Prostate gland (tissue), 2 donors: ENCODE data around the gene ABCA1. TPM values are rescaled to one million over a fixed set of nuclear protein-coding genes. Genes with fewer than 3 reads are reported as not detected.
"Not testable (repeated sequence)": the region's sequence is repeated elsewhere in the genome, so short reads cannot be mapped to it uniquely, and the experiment has no call there.

Experiments
- DNase-seq: peaks from one replicate; pipeline ENCODE4 v3.0.0-alpha.2; 2019; ENCODE audit warnings: low spot score
- H3K27ac ChIP-seq, 2 donors: fragments of 200-600 bp; sonication (generic); 2 replicates each; pipeline ENCODE4 v1.5.1; 2017 to 2019
- H3K27me3 ChIP-seq: fragments of 200-600 bp; sonication (generic); replicated peaks from 2 replicates; pipeline ENCODE4 v1.5.1; 2019; ENCODE audit not compliant: insufficient read depth
- H3K36me3 ChIP-seq, 2 donors: fragments of 200-600 bp; sonication (generic); 1 replicate in 1 of 2; 2 replicates in 1 of 2; pipeline versions ENCODE4 v1.5.1 to v1.8.1; 2017 to 2019
- H3K4me1 ChIP-seq: fragments of 200-600 bp; sonication (generic); replicated peaks from 2 replicates; pipeline ENCODE4 v1.5.1; 2019
- H3K4me3 ChIP-seq, 2 donors: fragments of 200-600 bp; sonication (generic); 2 replicates each; pipeline ENCODE4 v1.5.1; 2017 to 2019
- H3K9me3 ChIP-seq: fragments of 200-600 bp; sonication (generic); 2 replicates; pipeline ENCODE4 v1.5.1; 2017
- POLR2A ChIP-seq: fragments of 450-650 bp; IDR thresholded peaks from one replicate; pipeline ENCODE4 v1.6.1; 2016; ENCODE audit warnings: antibody characterized with exemption, mild to moderate bottlenecking
- POLR2AphosphoS5 ChIP-seq: sonication (generic); formaldehyde crosslinking; IDR thresholded peaks from one replicate; pipeline ENCODE4 v1.6.1; 2017; ENCODE audit warnings: antibody characterized with exemption
- WGBS: methylation state at CpG from one replicate; pipeline ENCODE4 v1.1.5; 2018; 5-methylcytosine and 5-hydroxymethylcytosine counted together
- intact Hi-C: fragments of 100-400 bp; cut with DNase I; formaldehyde crosslinking; loops from one replicate; pipeline ENCODE4 v1.14.2; 2022
- total RNA-seq, 2 donors: library from RNA; depleted of rRNA; stranded (reverse); fragments of >200 nt; gene quantifications; one replicate each; pipeline ENCODE4 v1.1.0, GENCODE V29; 2016
- TF ChIP-seq, protein P1 (sequence below), 4 experiments: fragments of 200-600 bp in 2 of 4; fragments of 450-650 bp in 2 of 4; sonication (generic) in 2 of 4; IDR thresholded peaks; 1 replicate in 3 of 4; 2 replicates in 1 of 4; pipeline ENCODE4 v1.5.1; 2016 to 2019; ENCODE audit warnings: antibody characterized with exemption in 4 of 4, mild to moderate bottlenecking in 2 of 4, moderate library complexity in 2 of 4

ABCA1 gene
- total RNA-seq, 2 donors from 2014 or later = 11.0 to 63.7 TPM

DNA sequence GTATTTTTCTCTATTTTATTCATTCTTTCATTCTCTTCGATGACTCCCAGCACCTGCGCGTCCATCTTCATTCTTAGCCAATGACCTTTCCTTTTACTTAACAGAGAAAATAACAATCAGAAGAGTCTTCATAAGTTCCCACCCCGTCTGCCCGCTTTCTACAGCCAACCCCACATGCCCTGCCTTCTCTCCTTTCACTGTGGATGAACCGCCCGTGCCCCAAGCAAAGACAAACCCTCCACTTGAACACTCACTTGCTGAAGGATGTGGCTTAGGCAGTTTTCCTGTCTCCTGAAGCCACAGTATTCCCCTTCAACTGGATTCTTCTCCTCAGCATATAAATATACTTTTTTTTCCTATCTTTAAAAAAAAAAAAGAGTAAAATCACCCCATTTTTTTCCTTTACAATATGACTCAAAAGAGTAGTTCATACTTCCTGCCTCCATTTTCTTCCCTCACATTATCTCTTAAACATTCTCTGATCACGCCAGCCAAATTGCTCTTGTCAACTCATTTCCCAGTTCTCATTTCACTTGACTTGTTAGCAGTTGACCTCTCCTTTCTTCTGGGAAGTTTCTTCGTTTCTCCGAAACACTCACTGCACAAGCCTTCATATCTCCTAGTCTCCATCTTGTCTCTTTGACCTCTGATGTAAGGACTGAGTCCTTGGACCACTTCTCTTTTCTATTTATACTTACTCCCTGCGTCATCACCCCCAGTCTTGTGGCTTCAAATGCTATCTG is 153.0 kb downstream of the ABCA1 start:
- no peaks in the 10 kb centered on the region for H3K36me3 ChIP-seq
- WGBS = 94% methylated on average over 11 of the region's 11 CpGs
- no peak overlapping the region for H3K4me3 ChIP-seq
- DNase-seq = no peak
- no peak for TF ChIP-seq POLR2AphosphoS5
- TF ChIP-seq POLR2A = no peak
- TF ChIP-seq, protein P1, sequence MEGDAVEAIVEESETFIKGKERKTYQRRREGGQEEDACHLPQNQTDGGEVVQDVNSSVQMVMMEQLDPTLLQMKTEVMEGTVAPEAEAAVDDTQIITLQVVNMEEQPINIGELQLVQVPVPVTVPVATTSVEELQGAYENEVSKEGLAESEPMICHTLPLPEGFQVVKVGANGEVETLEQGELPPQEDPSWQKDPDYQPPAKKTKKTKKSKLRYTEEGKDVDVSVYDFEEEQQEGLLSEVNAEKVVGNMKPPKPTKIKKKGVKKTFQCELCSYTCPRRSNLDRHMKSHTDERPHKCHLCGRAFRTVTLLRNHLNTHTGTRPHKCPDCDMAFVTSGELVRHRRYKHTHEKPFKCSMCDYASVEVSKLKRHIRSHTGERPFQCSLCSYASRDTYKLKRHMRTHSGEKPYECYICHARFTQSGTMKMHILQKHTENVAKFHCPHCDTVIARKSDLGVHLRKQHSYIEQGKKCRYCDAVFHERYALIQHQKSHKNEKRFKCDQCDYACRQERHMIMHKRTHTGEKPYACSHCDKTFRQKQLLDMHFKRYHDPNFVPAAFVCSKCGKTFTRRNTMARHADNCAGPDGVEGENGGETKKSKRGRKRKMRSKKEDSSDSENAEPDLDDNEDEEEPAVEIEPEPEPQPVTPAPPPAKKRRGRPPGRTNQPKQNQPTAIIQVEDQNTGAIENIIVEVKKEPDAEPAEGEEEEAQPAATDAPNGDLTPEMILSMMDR (IDR thresholded peaks at IDR 0.05) = no peak
- H3K9me3 ChIP-seq = no peaks in the 10 kb centered on the region
- no peaks in the 10 kb centered on the region for H3K27me3 ChIP-seq
- H3K27ac ChIP-seq = no peak overlapping the region
- H3K4me1 ChIP-seq = no peaks in the 10 kb centered on the region
- intact Hi-C loops = no loop called here

GRCh38 chr9:104774132-104774531 is 153.8 kb downstream of the ABCA1 start:
- intact Hi-C loops = no loop called here
- DNase-seq = no peak
- Histone ChIP-seq H3K27ac (no peak overlapping the region), H3K36me3 (no peaks in the 10 kb centered on the region), H3K27me3 (no peaks in the 10 kb centered on the region), H3K4me3 (no peak overlapping the region), H3K9me3 (no peaks in the 10 kb centered on the region), H3K4me1 (no peaks in the 10 kb centered on the region)
- WGBS = 37% methylated on average over 1 of the region's 1 CpG
- TF ChIP-seq POLR2A (no peak), POLR2AphosphoS5 (no peak)
- TF ChIP-seq, protein P1 (IDR thresholded peaks at IDR 0.05) = no peak

DNA sequence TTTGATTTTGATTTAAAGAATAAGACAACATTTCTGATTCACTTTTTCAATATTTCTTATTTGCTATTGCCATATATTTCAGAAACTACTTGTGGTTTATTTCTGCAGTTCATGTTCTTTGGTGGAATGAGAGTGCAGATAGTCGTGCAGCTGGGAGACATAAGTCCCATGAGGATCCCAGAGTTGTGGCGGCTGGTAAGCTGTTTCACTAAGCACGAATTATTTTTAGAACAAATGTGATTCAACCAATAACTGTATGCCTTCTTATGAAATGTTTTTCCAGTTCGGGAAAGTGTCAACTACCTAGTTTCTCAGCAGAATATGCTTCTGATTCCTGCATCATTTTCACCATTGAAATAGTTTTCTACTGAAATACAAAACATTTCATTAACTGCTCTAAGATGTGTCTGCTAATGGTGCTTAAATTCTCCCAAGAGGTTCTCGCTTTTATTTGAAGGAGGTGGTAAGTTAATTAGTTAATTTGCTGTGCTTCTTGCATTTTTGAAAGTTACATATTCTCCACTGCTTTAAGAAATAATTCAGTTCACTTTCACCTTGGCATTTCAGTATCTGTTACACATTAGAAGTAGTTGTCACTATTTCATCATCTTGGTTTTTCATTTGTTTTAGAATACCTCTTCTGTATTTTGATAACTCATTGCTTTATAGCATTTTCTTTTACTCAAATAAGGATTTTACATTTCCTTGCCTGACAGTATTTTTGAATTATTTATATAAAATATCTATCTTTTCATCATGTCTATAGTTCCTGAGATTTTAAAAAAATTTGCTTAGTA is 155.0 kb downstream of the ABCA1 start:
- WGBS = 70% methylated on average over 5 of the region's 5 CpGs
- no peaks in the 10 kb centered on the region for H3K4me1 ChIP-seq
- H3K27me3 ChIP-seq = no peaks in the 10 kb centered on the region
- no peak overlapping the region for H3K27ac ChIP-seq
- H3K36me3 ChIP-seq = no peaks in the 10 kb centered on the region
- TF ChIP-seq, protein P1 (IDR thresholded peaks at IDR 0.05) = no peak
- TF ChIP-seq POLR2A = no peak
- no peak for TF ChIP-seq POLR2AphosphoS5
- H3K4me3 ChIP-seq = no peak overlapping the region
- H3K9me3 ChIP-seq = no peaks in the 10 kb centered on the region
- intact Hi-C loops = no loop called here
- DNase-seq = no peak

DNA sequence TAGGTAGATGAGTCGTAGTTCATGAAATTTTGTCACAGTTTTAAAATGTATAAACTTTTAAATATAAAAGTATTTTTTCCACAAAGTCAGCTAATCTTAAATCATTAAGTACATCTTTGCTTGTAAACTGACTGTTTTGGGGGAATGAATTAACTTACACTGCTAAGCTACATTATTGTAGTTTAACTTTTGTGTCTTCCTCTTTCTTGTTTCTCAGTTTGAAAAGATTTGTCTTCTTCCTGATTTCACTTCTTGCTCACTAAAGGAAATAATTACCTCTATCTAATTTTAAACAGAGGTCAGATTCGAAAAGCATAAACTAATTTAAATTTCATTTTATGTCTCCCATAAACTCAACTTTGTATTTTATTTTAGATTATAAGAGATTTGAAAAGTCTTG is 158.3 kb downstream of the ABCA1 start:
- no peaks in the 10 kb centered on the region for H3K36me3 ChIP-seq
- DNase-seq = no peak
- intact Hi-C loops = no loop called here
- no peak overlapping the region for H3K27ac ChIP-seq
- no peak overlapping the region for H3K4me3 ChIP-seq
- TF ChIP-seq, protein P1 (IDR thresholded peaks at IDR 0.05) = no peak
- TF ChIP-seq POLR2A (no peak), POLR2AphosphoS5 (no peak)
- H3K27me3 ChIP-seq = no peaks in the 10 kb centered on the region
- no peaks in the 10 kb centered on the region for H3K4me1 ChIP-seq
- 88% methylated on average over 2 of the region's 2 CpGs for WGBS
- no peaks in the 10 kb centered on the region for H3K9me3 ChIP-seq

GRCh38 chr9:104769029-104769428 is 158.9 kb downstream of the ABCA1 start:
- H3K4me3 ChIP-seq, H3K27me3 ChIP-seq, H3K27ac ChIP-seq, H3K36me3 ChIP-seq, H3K9me3 ChIP-seq, H3K4me1 ChIP-seq, DNase-seq, intact Hi-C loops: not testable (repeated sequence)
- WGBS = 98% methylated on average over 12 of the region's 12 CpGs
